Activated gamma-delta T cell treated with Interleukin-2 at 50 U/mL for 16 hours (primary cell): ENCODE data around the gene ARFGEF3.

ENCODE experiments used
- DNase-seq: peaks from one replicate; pipeline ENCODE4 v3.0.0-alpha.2; 2020

The ARFGEF3 gene

DNA sequence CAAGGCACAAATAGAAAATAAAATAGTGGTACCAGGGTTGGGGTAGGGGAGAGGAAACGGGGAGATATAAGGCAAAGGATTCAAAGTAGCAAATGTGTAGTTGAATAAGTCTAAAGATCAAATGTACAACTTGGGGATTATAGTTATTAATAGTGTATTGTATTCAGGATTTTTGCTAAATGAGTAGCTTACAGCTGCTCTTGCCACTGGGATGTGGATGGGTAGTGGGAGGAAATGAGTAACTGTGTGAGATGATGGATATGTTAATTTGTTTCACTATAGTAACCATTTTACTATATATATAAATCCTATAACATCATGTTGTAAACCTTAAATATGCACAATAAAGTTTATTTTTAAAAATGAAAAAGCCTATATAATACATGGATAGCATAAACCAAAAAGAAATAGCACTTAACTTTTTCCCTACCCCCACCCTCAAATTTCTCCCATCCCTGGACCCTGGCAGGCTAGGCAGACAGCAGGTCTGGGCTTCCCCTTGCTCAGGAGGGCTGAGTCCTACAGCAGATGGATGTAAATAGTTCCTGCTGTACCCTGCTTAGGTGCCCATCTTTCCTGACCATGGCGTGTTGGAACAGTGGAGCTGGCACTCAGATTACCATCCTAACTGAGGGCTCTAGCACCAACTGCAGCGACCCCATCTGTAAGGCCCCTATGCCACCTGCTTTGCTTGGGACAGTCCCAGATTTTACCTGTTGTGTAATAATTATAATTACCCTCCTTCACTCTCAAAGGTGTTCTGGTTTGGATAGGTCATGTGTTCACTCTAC lies 85.1 kb downstream of the ARFGEF3 start:
- no peak for DNase-seq

DNA sequence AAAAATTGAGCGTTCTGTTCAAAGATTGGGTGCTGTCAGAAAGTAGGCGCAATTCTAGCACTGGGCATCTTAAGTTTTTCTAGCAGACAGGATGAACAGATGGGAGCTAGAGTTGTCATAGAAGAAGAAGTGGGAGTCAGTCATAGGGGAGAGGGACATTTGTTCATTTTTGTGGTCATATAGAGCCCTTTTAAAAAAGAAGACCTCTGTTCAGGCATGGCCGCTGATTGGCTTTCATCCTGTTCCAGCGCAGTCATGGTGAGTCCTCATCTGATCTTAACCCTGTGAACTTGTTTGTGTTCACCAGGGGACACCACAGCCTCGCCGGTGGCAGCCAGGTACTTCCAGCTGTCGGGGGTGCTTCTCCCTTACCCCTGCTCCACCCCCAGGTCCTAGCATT lies 86.3 kb downstream of the ARFGEF3 start:
- no peak for DNase-seq

DNA sequence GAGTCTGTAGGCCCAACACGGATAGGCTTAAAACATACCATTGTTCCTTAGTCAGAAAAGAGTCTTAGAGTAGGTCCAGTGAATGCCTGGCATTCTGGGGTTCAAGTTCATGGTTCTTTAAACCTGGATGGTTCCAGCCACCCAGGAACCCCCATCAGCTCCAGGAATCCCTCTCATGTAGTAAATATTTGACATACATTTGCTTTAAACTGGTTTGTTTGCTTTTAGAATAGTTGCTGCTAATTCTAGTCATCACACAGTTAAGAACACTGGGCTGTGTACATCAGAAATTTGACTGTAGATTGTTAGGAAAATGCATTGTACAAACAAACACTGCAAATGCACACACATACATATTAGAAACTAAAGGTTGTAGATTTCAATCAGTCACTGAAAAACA lies 87.1 kb downstream of the ARFGEF3 start:
- no peak for DNase-seq

- DNase-seq: no peak
Observed at GRCh38 chr6:138250053-138250452, 88.3 kb downstream of the ARFGEF3 start.

DNA sequence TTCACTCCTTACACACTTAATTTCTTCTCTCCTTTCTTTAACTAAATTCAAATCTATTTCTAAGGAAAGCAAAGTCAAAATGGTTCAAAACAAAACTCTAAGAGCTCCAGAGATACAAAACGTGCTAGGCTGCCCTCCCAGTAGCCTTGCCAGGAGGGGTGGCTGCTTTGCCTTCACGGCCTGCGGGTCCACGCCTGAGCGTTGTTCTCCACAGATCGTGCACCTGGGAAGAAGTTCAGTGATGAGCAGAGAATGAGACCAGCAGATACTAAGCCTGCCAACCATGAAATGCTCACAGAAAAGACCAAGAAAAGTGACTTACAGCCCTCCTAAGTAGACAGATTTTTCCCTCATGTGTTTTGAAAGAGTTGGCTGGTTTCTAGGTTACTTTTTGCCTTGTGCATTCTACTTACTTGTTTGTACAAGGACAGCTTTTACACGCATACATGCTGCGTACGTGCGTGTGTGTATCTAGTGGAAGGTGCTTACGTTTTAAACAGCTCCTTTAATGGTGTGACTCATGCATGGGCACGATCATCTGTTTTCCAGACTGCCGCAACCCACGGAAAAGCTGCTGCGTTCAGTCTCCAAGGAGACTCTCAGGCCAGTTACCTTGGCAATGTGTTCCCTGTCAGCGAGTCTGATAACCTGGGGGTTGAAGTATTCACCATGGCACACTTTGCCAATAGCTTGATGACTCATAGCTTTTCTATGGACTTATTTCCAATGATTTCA lies 88.9 kb downstream of the ARFGEF3 start:
- DNase-seq: no peak

DNA sequence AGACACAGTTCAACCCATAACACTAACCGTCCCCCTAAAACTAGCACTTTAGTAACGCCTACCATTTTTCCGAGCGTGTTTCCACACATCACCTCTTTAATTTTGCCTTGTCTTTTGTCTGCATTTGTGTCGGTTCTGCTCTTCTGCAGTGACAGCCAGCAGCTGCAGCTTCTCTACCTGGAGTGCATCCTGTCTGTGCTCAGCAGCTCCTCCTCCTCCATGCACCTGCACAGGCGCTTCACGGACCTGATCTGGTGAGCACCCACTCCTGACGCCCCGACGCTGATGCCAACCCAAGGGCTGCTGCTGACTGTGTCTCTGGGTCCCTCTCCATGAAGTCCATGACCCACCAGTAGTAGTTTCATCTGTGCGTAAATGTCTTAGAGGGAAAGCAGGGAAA lies 92.0 kb downstream of the ARFGEF3 start:
- DNase-seq: no peak

- no peak for DNase-seq
Observed at GRCh38 chr6:138255443-138255842, 93.7 kb downstream of the ARFGEF3 start.

DNA sequence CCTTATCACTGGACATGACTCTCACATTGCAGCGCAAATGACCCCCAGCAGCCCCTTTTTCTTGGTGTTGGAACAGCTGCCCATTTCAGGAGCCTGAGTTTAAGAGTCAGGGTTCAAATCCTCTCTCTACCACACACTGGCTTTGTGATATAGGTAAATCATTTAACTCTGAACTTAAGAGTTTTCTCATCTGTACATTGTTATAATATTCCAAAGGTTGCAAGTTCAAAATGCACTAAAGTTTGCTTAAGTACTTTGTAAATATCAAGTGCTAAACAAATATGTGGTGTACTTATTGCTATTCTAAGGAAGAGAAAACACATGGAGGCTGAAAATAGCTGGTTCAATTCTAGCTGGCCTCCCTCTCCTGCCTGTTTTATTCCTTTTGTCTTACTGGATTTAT lies 95.9 kb downstream of the ARFGEF3 start:
- no peak for DNase-seq

DNA sequence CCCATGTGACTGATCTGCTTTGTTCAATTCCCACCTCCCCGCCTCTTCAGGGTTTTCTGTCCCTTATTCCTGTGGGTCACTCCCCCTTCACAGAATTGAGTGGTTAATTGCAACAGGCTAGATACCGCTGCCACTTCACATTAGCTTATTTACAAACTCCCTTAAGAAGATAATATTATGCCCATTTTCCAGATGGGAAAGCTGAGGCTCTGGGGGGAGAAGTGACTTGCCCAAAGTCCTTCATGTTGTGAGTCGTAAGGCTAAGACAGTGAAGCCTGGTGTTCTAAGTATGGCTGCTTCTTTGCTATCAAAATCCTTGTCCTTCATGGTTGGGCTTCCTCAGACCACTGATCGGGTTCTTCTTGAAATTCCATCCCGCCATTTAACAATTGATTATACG lies 96.5 kb downstream of the ARFGEF3 start:
- no peak for DNase-seq

DNA sequence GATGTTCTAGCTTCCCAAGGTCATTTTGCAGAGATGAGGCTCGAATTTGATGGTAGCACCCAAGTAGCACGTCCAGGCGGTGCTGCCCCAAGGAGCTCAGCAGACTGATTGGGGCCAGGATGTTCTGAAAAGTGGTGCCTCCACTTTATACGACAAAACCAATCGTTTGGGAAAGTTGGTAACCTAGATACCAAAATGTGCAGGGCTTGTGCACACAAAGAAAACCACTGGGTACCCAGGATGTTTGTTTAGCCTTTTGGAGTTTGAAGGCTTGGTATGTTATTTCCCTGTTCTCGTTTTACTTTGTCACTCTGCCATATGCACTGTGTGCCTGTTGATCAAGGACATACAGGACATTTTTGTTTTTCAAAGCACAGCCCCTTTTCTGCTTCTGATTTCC lies 97.3 kb downstream of the ARFGEF3 start:
- no peak for DNase-seq

DNA sequence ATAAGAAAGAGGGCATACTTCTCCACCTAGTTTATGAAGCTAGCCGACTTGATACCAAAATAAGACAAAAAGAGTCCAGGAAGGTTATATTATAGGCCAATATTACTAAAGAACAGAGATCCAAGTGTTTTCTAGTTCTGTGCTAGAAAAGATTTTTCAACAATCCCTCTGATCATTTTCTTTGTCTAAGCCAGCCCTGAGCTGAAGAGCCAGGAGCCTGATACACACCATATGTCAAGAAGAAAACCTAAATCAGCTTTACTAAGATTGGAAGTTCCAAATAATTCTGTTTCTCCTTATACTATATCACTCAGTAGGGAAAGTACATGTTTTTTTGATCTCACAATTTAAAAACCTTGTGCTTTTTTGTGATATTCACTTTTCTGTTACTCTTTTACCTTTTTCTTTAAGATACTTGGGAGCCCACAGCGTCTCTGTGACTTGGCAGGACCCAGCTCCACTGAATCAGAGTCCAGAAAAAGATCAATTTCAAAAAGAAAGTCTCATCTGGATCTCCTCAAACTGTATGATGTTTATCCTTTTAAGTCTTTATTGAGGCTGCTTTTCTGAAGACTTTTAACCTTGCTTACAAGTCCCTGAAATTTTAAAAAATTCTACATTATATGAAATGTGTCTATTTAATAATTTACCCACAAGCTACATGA lies 99.5 kb downstream of the ARFGEF3 start:
- DNase-seq: no peak

GRCh38 chr6:138263963-138264362 lies 102.2 kb downstream of the ARFGEF3 start:
- no peak for DNase-seq

DNA sequence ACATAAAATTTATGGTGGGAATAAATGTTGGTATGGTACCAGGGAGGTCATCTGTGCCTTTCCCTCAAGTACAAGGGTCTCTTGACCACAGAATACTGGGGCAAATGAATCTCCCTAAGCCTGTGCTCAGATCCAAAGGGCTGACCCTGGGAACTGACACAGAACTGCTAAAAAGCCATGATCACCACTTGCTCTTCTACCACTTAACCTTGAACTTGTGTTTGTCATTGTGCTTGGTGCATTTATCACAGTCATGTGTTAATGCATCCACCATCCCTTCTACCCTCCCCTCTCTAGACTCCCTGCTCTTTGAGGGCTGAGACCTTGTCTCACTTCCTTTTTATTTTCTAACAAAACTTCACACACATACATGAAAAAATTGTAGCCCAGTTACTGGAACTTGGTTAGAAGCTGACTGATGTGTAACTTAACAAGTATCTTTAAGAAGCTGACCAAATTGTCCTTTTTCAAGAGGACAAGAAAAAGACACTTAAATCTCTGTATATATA lies 102.7 kb downstream of the ARFGEF3 start:
- DNase-seq: no peak

- no peak for DNase-seq
Observed at GRCh38 chr6:138266095-138266494, 104.4 kb downstream of the ARFGEF3 start.

DNA sequence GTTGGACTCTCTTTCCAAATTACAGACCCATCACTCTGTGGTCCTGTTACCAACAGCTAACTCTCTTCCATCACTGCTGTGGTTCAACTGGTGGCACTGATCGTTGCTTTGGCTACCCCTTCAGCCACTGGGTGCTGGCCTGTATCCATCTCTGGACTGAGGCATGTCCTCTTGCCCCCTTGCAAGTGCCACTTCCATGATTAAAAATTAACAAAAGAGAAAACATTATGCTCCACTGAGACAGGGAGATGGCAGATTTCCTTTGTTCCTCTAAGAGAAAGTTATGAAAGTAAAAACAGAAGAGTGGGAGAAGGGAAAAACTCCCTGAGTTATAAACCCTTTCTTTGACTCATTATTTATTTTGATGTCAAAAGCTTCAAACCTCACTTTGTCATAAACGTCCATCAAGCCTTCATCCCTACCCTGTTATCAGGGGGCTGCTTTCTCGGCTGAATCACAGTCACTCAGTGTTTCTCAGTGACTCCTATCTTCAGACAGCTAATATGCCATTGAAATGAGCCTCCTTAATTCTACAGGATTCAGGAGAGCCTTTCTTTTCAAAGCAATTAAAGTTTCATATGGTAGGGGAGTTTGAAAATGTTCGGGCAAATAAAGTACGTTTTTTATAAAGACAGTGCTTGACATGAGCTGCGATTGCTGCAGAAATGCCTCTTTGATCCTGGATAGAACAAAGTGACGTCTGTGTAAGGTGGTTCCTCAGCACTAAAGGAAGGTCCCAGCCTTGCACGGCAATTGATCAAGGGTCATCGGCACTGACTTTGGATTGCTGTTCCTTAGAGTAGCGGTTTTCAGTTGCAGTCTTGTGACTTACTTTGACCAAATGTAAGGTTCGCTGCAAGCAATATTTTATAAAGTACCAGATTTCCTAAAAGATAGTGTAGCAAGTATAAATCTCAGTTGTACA lies 106.5 kb downstream of the ARFGEF3 start:
- no peak for DNase-seq

- no peak for DNase-seq
Observed at GRCh38 chr6:138271451-138271850, 109.7 kb downstream of the ARFGEF3 start.

GRCh38 chr6:138272533-138273315 lies 111.0 kb downstream of the ARFGEF3 start:
- no peak for DNase-seq

- no peak for DNase-seq
Observed at GRCh38 chr6:138275976-138276375, 114.2 kb downstream of the ARFGEF3 start.

GRCh38 chr6:138277835-138278234 lies 116.1 kb downstream of the ARFGEF3 start:
- DNase-seq: no peak

- DNase-seq: no peak
Observed at GRCh38 chr6:138278326-138278725, 116.6 kb downstream of the ARFGEF3 start.

DNA sequence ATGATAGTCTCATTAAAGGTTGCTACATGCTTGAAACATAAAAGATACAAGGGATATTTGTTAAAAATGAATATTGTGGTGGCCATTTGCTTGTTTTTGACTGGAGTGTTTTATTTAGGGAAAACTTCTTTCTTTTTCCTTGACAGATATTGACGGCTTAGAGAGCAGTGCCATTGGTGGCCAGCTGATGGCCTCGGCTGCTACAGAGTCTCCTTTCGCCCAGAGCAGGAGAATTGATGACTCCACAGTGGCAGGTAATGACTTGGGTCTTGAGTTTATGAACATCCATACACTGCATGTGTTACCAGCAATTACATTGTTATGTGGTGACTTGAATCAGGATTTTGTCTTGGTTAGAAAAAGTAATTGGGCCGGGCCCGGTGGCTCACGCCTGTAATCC lies 124.1 kb downstream of the ARFGEF3 start:
- DNase-seq: no peak

- no peak for DNase-seq
Observed at GRCh38 chr6:138286698-138287097, 125.0 kb downstream of the ARFGEF3 start.
